ENCODE results near the gene KCTD21.

DNA sequence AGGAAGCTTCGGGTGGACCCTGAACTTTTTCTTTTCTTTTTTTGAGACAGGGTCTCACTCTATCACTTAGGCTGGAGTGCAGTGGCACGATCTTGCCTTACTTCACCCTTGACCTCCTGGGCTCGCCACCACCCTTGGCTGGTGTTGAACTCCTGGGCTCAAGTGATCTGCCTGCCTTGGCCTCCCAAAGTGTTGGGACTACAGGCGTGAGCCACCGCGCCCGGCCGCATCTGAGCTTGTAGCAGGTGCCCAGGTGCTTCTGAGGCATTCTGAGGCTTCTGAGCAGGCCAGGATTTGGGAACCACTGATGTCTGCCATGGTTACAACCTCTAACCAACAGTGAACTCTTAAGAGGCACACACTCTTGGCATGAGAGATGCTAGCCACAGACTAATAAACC lies 5.4 kb upstream of the KCTD21 start:
- no peak for TF ChIP-seq EZH2phosphoT487 (IDR thresholded peaks at IDR 0.05; ENCODE audit: insufficient read depth, low read depth)
- TF ChIP-seq EZH2 (IDR thresholded peaks at IDR 0.05; ENCODE audit: insufficient read depth, poor library complexity, severe bottlenecking), result no peak
